ENCODE data around the gene TRIM63. TPM values are rescaled to one million over a fixed set of nuclear protein-coding genes. Genes with fewer than 3 reads are reported as not detected.

TRIM63 gene
- total and polyA plus RNA-seq, 9 of the 15 experiments (the other 6 are each of a cell fraction or from before 2014, with no cell fraction given): 0.08 to 0.57 (median 0.36) TPM

DNA sequence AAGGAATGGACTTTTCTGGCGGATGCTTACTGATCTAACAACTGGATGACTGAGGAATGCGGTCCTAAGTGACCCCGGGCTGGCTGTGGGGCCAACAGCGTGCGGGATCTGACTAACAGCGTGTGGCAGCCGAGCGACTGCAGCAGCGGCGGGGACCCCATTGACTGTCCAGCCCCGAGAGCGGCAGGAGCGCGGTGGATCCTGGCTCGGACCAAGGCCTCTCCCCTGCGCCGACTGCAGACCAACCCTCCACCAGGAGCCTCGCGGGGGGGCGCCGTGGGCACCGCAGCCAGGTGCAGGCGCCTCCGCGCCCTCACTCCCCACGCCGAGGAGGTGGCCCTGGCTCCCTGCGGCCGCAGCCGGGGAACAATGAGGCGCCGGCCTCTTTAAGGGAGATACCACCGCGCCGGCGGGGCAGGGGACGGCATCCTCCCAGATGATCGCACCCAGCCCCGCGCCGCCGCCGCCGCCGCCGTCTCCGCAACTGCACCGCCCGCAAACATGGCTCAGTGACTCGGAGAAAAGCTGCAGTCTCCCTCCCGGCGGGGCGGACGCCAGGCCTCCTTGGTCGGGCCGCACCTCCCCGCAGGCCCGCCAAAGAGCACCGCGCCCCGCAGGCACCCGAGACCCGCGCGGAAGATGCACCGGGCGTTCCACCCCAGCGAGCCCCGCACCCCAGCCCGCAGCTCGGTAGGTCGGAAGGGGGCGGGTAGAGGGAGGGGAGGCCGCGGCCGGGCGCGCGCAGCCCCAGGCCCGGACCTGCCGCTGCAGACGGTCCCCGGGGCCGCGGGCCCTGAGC, 43.5 kb upstream of the TRIM63 start (continued):
- no peak; a peak in 1 of 3 replicates for TF ChIP-seq CBX3 (IDR thresholded peaks at IDR 0.05; ENCODE audit: borderline replicate concordance in 1 of 2, low read length in 2 of 2)
- TF ChIP-seq ZNF232 (CRISPR knock-in tag; IDR thresholded peaks at IDR 0.05): peak; percentile 85; the same call in 1 of the 2 replicates
- peak; percentile 87 for TF ChIP-seq RBBP5 (IDR thresholded peaks at IDR 0.05; ENCODE audit: borderline replicate concordance, insufficient read depth, low read length, poor library complexity, severe bottlenecking)
- peak; percentile 33 for TF ChIP-seq CCNT2 (IDR thresholded peaks at IDR 0.05; ENCODE audit: borderline replicate concordance, extremely low read depth, insufficient read length, low read depth, low read length)
- no peak for TF ChIP-seq FOS (IDR thresholded peaks at IDR 0.05; ENCODE audit: extremely low read depth, insufficient read length)
- no peak for TF ChIP-seq ZNF3 (CRISPR knock-in tag; IDR thresholded peaks at IDR 0.05)

- in situ Hi-C loops (cut with MboI): loop anchor here (5.0 kb wide), 2 partner anchors 38 to 67 kb away; no protein-coding TSS in a partner anchor
- DNase-seq (ENCODE audit: extremely low read depth in 1 of 4, low spot score in 3 of 4) (no peak), ATAC-seq (no peak), FAIRE-seq (no peak)
- intact Hi-C loops (cut with micrococcal nuclease): loop anchor here (5.0 kb wide), 2 partner anchors 128 to 213 kb away; no protein-coding TSS in a partner anchor
- peak overlapping the region; percentile 94 for H3K4me3 ChIP-seq
- H4K20me1 ChIP-seq (replicated peaks; ENCODE audit: control insufficient read depth, insufficient read depth, low read length): no peaks in the 10 kb centered on the region
- H3K36me3 ChIP-seq (ENCODE audit: control insufficient read depth, insufficient read depth, low read length): peaks cover 10% of the 10 kb centered on the region
- BruUV-seq (replicated peaks): no TSS peak
- H3K27me3 ChIP-seq (ENCODE audit: control insufficient read depth in 2 of 2, insufficient read depth in 2 of 2, low read length in 2 of 2): no peaks in the 10 kb centered on the region
- peak overlapping the region; percentile 99 for H3K4me2 ChIP-seq (ENCODE audit: insufficient read depth, low read length)
- whole genome bisulfite sequencing (ENCODE audit: insufficient coverage, low coverage, missing lambda C conversion rate): 76% methylated on average over 5 of the region's 5 CpGs
- no peaks in the 10 kb centered on the region for H3K9me3 ChIP-seq (replicated peaks; ENCODE audit: control insufficient read depth, insufficient read depth, low read depth, low read length)
- H3K4me1 ChIP-seq (replicated peaks in 1 of 2; ENCODE audit: control insufficient read depth in 2 of 2, insufficient read depth in 2 of 2, low read length in 2 of 2): peaks cover 13 to 27% of the 10 kb centered on the region in 2 experiments
- H3K9ac ChIP-seq (ENCODE audit: insufficient read depth in 1 of 2, low read depth in 2 of 2, low read length in 2 of 2): peak overlapping the region; percentile 0 to 86; a peak in 3 of 4 replicates
- no peak overlapping the region; the same call in 1 of the 2 replicates for H2AFZ ChIP-seq (ENCODE audit: low read depth, low read length)
- ChIA-PET POLR2A (interaction anchor here (0.5 to 8.2 kb wide), 9 partner anchors 12 to 306 kb away, joined by 3 to 107 read pairs (median 3); no protein-coding TSS in a partner anchor), CTCF (ENCODE audit: low intra/inter-chr PET ratio) (interaction anchor here (1.6 to 1.8 kb wide), 2 partner anchors 35 to 52 kb away, joined by 4 to 7 read pairs; no protein-coding TSS in a partner anchor)
- H3K9me1 ChIP-seq (ENCODE audit: control insufficient read depth, insufficient read depth, low read length): no peaks in the 10 kb centered on the region
- peaks cover 43% of the 10 kb centered on the region for H3K79me2 ChIP-seq (ENCODE audit: control insufficient read depth, insufficient read depth, low read length)
- H3K27ac ChIP-seq (ENCODE audit: extremely low read depth, low read depth, low read length): peak overlapping the region; percentile 92; the same call in 1 of the 3 replicates
- TF ChIP-seq, protein P1, sequence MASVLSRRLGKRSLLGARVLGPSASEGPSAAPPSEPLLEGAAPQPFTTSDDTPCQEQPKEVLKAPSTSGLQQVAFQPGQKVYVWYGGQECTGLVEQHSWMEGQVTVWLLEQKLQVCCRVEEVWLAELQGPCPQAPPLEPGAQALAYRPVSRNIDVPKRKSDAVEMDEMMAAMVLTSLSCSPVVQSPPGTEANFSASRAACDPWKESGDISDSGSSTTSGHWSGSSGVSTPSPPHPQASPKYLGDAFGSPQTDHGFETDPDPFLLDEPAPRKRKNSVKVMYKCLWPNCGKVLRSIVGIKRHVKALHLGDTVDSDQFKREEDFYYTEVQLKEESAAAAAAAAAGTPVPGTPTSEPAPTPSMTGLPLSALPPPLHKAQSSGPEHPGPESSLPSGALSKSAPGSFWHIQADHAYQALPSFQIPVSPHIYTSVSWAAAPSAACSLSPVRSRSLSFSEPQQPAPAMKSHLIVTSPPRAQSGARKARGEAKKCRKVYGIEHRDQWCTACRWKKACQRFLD (CRISPR knock-in tag; IDR thresholded peaks at IDR 0.05): no peak
- no peak for TF ChIP-seq MTA2 (IDR thresholded peaks at IDR 0.05; ENCODE audit: low read depth)
- TF ChIP-seq, protein P2, sequence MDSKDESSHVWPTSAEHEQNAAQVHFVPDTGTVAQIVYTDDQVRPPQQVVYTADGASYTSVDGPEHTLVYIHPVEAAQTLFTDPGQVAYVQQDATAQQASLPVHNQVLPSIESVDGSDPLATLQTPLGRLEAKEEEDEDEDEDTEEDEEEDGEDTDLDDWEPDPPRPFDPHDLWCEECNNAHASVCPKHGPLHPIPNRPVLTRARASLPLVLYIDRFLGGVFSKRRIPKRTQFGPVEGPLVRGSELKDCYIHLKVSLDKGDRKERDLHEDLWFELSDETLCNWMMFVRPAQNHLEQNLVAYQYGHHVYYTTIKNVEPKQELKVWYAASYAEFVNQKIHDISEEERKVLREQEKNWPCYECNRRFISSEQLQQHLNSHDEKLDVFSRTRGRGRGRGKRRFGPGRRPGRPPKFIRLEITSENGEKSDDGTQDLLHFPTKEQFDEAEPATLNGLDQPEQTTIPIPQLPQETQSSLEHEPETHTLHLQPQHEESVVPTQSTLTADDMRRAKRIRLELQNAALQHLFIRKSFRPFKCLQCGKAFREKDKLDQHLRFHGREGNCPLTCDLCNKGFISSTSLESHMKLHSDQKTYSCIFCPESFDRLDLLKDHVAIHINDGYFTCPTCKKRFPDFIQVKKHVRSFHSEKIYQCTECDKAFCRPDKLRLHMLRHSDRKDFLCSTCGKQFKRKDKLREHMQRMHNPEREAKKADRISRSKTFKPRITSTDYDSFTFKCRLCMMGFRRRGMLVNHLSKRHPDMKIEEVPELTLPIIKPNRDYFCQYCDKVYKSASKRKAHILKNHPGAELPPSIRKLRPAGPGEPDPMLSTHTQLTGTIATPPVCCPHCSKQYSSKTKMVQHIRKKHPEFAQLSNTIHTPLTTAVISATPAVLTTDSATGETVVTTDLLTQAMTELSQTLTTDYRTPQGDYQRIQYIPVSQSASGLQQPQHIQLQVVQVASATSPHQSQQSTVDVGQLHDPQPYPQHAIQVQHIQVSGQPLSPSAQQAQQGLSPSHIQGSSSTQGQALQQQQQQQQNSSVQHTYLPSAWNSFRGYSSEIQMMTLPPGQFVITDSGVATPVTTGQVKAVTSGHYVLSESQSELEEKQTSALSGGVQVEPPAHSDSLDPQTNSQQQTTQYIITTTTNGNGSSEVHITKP (IDR thresholded peaks at IDR 0.05; ENCODE audit: partially characterized antibody): peak; percentile 78
Observed at GRCh38 chr1:26109229-26110164, 42.1 kb upstream of the TRIM63 start.
